GM23338 (cell line): Measurements from ENCODE around the gene BCL2L2.

Source experiments
- EZH2 ChIP-seq: fragments of 200-600 bp; sonication (generic); IDR thresholded peaks from one replicate; pipeline ENCODE4 v1.8.0; 2017; ENCODE audit warnings: antibody characterized with exemption, mild to moderate bottlenecking, low read depth; ENCODE audit not compliant: unreplicated experiment
- EZH2phosphoT487 ChIP-seq: fragments of 200-600 bp; sonication (generic); IDR thresholded peaks from one replicate; pipeline ENCODE4 v1.8.1; 2018; ENCODE audit warnings: antibody characterized with exemption; ENCODE audit not compliant: unreplicated experiment
- POLR2AphosphoS5 ChIP-seq: IDR thresholded peaks from 2 replicates; pipeline ENCODE4 v1.6.1; 2016; ENCODE audit warnings: antibody characterized with exemption, low read depth
- TF ChIP-seq, protein P1 (sequence below), 2 experiments: fragments of 200-600 bp in 1 of 2; sonication (generic) in 1 of 2; conservative IDR thresholded peaks; 2 replicates each; pipeline versions ENCODE4 v1.5.1 to v1.6.1; 2016 to 2017; ENCODE audit warnings: antibody characterized with exemption in 2 of 2, low read depth in 2 of 2, mild to moderate bottlenecking in 2 of 2, moderate library complexity in 1 of 2

DNA sequence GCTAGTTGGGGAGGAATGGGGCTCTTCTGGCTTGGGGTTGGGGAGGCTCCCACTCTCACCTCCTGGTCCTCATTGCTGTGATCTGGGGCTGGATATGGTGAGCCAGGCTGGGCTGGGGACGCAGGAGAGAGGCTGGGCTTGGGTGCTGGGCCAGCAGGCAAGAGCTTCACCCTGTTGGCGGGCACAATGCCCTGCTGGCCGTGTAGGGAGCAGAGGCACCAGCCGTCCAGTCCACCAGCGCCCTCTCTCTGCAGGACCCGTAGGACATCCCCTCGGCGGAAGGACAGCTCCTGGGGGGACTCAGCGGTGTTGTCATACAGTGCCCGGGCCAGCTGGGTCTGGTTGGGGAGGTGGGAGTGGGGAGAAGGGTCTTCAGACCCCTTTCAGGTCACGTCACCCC, 53.9 kb downstream of the BCL2L2 start:
- TF ChIP-seq POLR2AphosphoS5 (no peak), EZH2phosphoT487 (no peak), EZH2 (no peak)
- TF ChIP-seq, protein P1, sequence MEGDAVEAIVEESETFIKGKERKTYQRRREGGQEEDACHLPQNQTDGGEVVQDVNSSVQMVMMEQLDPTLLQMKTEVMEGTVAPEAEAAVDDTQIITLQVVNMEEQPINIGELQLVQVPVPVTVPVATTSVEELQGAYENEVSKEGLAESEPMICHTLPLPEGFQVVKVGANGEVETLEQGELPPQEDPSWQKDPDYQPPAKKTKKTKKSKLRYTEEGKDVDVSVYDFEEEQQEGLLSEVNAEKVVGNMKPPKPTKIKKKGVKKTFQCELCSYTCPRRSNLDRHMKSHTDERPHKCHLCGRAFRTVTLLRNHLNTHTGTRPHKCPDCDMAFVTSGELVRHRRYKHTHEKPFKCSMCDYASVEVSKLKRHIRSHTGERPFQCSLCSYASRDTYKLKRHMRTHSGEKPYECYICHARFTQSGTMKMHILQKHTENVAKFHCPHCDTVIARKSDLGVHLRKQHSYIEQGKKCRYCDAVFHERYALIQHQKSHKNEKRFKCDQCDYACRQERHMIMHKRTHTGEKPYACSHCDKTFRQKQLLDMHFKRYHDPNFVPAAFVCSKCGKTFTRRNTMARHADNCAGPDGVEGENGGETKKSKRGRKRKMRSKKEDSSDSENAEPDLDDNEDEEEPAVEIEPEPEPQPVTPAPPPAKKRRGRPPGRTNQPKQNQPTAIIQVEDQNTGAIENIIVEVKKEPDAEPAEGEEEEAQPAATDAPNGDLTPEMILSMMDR (conservative IDR thresholded peaks at IDR 0.05; ENCODE audit: low read depth in 2 of 2), result peak; percentile 42 to 78
